CD4-positive, alpha-beta memory T cell (primary cell): ENCODE data around the gene ZSCAN22. TPM values are rescaled to one million over a fixed set of nuclear protein-coding genes. Genes with fewer than 3 reads are reported as not detected.
"Not testable (repeated sequence)": the region's sequence is repeated elsewhere in the genome, so short reads cannot be mapped to it uniquely, and the experiment has no call there.

Experiments
- CTCF ChIA-PET: fragments of 350-600 bp; sonication (Branson Sonifier 250); formaldehyde crosslinking; loops from one replicate; lab custom pipeline; 2021; ENCODE audit warnings: inconsistent platforms; ENCODE audit not compliant: partially characterized antibody; lab: Charles Lee
- POLR2A ChIA-PET: fragments of 350-600 bp; sonication (Branson Sonifier 250); formaldehyde crosslinking; loops from one replicate; lab custom pipeline; 2021; ENCODE audit not compliant: partially characterized antibody; lab: Charles Lee
- DNase-seq, 5 donors: peaks; one replicate each; pipeline versions ENCODE4 v3.0.0 to v3.0.0-alpha.2; 2020 to 2022; ENCODE audit warnings: mixed read lengths in 1 of 5
- H3K27ac ChIP-seq: one replicate; pipeline ENCODE4 v1.7.0; 2013; ENCODE audit warnings: low read depth, low read length
- H3K27me3 ChIP-seq: 2 replicates; pipeline ENCODE4 v1.7.0; 2013; ENCODE audit warnings: mild to moderate bottlenecking, low read length, moderate library complexity; ENCODE audit not compliant: insufficient read depth
- H3K36me3 ChIP-seq: 2 replicates; pipeline ENCODE4 v1.7.0; 2013; ENCODE audit warnings: mild to moderate bottlenecking, low read length, moderate library complexity; ENCODE audit not compliant: insufficient read depth
- H3K4me1 ChIP-seq: 2 replicates; pipeline ENCODE4 v1.7.0; 2013; ENCODE audit warnings: mild to moderate bottlenecking, low read length, moderate library complexity; ENCODE audit not compliant: insufficient read depth
- H3K4me3 ChIP-seq, 2 donors: one replicate each; pipeline ENCODE4 v1.7.0; 2013; ENCODE audit warnings: low read length in 2 of 2, mild to moderate bottlenecking in 1 of 2
- H3K9me3 ChIP-seq, 2 donors: one replicate each; pipeline ENCODE4 v1.7.0; 2013; ENCODE audit warnings: low read length in 2 of 2, control low read depth in 1 of 2; ENCODE audit not compliant: control insufficient read depth in 1 of 2
- H3K27ac Mint-ChIP-seq, 7 donors: one replicate each; pipeline ENCODE4 v1.8.0; 2020 to 2021; ENCODE audit warnings: mixed read lengths in 7 of 7, mild to moderate bottlenecking in 6 of 7, inconsistent platforms in 3 of 7, moderate library complexity in 3 of 7
- H3K27me3 Mint-ChIP-seq, 2 donors: one replicate each; pipeline ENCODE4 v1.8.0; 2020 to 2021; ENCODE audit warnings: mixed read lengths in 2 of 2
- H3K36me3 Mint-ChIP-seq, 2 donors: one replicate each; pipeline ENCODE4 v1.8.0; 2020 to 2021; ENCODE audit warnings: mixed read lengths in 2 of 2, inconsistent platforms in 1 of 2, mild to moderate bottlenecking in 1 of 2
- H3K4me1 Mint-ChIP-seq, 4 donors: one replicate each; pipeline ENCODE4 v1.8.0; 2020 to 2021; ENCODE audit warnings: mixed read lengths in 4 of 4, mild to moderate bottlenecking in 1 of 4
- H3K4me3 Mint-ChIP-seq, 8 donors: one replicate each; pipeline ENCODE4 v1.8.0; 2020 to 2021; ENCODE audit warnings: mixed read lengths in 8 of 8, mild to moderate bottlenecking in 7 of 8, moderate library complexity in 6 of 8, inconsistent platforms in 3 of 8
- H3K9me3 Mint-ChIP-seq, 8 donors: one replicate each; pipeline ENCODE4 v1.8.0; 2020 to 2021; ENCODE audit warnings: mixed read lengths in 8 of 8, mild to moderate bottlenecking in 5 of 8, inconsistent platforms in 3 of 8, moderate library complexity in 1 of 8
- intact Hi-C: fragments of 100-400 bp; cut with micrococcal nuclease; formaldehyde crosslinking; loops from one replicate; pipeline ENCODE4 v1.15.1; 2023
- polyA plus RNA-seq, 2 donors: library from polyadenylated mRNA; unstranded; fragments of 300-500 nt; fragmentation: Illumina TruSeq; gene quantifications; one replicate each; pipeline ENCODE4 v1.2.3, GENCODE V29; 2021
- total RNA-seq, 2 experiments: library from RNA; stranded (reverse); gene quantifications; one replicate each; pipeline ENCODE4 v1.2.3, GENCODE V29; 2021

Gene ZSCAN22
- total and polyA plus RNA-seq, 4 experiments from 2014 or later: 0.36 to 5.3 (median 4.2) TPM

DNA sequence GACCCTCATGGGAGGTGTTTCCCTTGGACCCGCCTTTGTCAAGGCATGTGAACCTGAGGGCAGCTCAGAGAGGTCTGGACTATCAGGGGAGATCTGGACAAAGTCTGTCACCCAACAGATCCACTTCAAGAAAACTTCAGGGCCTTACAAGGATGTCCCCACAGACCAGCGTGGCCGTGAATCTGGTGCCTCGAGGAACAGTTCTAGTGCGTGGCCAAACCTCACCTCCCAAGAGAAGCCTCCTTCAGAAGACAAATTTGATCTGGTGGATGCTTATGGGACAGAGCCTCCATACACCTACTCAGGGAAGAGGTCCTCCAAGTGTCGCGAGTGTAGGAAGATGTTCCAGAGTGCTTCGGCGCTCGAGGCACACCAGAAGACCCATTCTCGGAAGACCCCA is 11.5 kb downstream of the ZSCAN22 start:
- no peak overlapping the region for H3K4me3 Mint-ChIP-seq
- Histone ChIP-seq H3K36me3 (peaks cover 12% of the 10 kb centered on the region), H3K27ac (no peak overlapping the region), H3K27me3 (no peaks in the 10 kb centered on the region), H3K4me1 (no peaks in the 10 kb centered on the region), H3K9me3 (no peaks in the 10 kb centered on the region), H3K4me3 (no peak overlapping the region)
- H3K27ac Mint-ChIP-seq: no peak overlapping the region
- H3K27me3 Mint-ChIP-seq: no peaks in the 10 kb centered on the region
- POLR2A ChIA-PET: no interaction called here
- CTCF ChIA-PET: no interaction called here
- DNase-seq: no peak
- H3K9me3 Mint-ChIP-seq: peaks cover 0 to 2% (median 0%) of the 10 kb centered on the region in 8 donors
- intact Hi-C loops: no loop called here
- H3K36me3 Mint-ChIP-seq: peaks cover 30 to 42% of the 10 kb centered on the region in 2 donors
- peaks cover 0 to 7% (median 2%) of the 10 kb centered on the region in 4 donors for H3K4me1 Mint-ChIP-seq

DNA sequence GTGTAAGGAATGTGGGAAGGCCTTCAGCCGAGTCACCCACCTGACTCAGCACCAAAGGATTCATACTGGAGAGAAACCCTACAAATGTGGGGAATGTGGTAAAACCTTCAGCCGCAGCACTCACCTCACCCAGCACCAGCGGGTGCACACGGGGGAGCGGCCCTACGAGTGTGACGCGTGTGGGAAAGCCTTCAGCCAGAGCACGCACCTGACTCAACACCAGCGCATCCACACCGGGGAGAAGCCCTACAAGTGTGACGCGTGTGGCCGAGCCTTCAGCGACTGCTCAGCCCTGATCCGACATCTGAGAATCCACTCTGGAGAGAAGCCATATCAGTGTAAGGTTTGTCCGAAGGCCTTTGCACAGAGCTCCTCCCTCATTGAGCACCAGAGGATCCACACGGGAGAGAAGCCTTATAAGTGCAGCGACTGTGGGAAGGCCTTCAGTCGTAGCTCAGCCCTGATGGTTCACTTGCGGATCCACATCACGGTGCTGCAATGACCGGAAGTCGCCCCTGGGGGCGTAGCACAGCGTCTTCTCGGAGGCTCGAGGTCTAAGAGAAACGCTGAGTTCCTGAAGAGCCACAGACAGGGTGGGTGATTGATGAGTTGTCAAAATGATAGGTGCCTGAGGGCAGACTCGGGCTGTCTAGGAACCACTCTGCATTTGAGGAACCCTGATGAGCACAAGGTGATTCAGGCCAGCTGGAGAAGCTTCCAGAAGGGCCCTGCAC is 12.2 kb downstream of the ZSCAN22 start:
- Mint-ChIP-seq H3K27ac (no peak overlapping the region), H3K4me1 (peaks cover 0 to 7% (median 2%) of the 10 kb centered on the region in 4 donors), H3K9me3 (peaks cover 0 to 2% (median 0%) of the 10 kb centered on the region in 8 donors), H3K4me3 (no peak overlapping the region), H3K27me3 (no peaks in the 10 kb centered on the region), H3K36me3 (peaks cover 30 to 42% of the 10 kb centered on the region in 2 donors)
- no peak overlapping the region for H3K4me3 ChIP-seq
- CTCF ChIA-PET: no interaction called here
- H3K27ac ChIP-seq: no peak overlapping the region
- POLR2A ChIA-PET: no interaction called here
- intact Hi-C loops: no loop called here
- H3K4me1 ChIP-seq: no peaks in the 10 kb centered on the region
- H3K36me3 ChIP-seq: peaks cover 12% of the 10 kb centered on the region
- DNase-seq: no peak
- H3K9me3 ChIP-seq: no peaks in the 10 kb centered on the region
- H3K27me3 ChIP-seq: no peaks in the 10 kb centered on the region

DNA sequence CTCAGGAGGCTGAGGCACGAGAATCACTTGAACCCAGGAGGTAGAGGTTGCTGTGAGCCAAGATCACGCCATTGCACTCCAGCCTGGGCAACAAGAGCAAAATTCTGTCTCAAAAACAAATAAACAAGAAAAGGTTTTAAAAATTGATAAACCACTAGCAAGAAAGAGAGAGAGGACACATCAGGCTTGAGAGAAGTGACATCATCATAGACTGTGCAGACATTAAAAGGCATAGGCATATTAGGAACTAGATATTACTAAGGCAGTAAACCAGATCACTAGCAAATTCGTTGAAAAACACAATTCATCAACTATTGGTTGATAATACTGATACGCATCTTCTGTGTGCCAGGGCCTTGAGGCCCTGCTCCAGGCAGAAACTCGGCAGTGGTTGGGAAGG is 18.8 kb downstream of the ZSCAN22 start:
- CTCF ChIA-PET: interaction anchor here (1.6 kb wide), 1 partner anchor 36 kb away, joined by 5 read pairs; no protein-coding TSS in a partner anchor

DNA sequence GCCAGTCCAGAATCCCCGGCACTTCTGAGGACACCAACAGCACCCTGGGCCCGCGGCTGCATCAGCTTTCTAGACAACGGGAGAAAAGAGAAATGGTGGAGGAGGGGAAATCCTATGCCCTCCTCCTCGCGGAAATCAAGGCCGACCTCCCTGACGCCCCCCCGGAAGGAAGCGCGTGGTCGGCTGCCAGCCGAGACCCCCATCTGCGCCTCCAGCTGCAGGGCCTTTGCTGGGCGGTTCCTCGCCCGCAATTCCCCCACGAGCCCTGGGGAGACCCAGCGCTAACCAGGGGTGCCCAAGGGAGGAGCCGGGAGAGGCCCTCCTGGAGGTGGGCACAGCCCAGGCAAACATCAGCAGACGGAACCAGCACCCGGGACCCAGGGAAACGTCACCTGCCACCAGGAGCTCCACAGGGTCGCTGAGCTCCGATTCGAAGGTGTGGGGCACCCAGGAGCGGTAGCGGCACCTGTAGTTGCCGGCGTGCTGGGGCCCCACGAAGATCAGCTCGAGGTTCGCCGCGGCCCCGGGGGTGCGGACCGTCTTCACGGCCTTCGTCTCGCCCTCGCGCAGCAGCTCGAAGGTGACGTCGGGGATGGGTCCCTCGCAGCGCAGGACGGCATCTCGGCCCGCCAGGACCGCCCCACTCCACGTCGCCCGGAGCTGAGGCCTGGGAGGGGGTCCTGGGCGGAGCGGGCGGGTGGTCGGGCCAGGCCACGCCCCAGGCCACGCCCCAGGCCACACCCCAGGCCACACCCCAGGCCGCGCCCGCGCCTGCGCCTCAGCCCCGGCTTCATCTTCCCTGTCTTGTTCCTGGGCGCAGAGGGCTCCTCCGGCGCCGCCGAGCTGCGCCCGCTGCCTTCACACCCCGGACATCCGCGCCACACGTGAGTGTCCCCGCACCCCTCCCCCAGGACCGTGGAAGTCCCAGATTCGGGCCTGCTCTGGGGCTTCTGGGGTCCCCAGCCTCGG is 20.5 kb downstream of the ZSCAN22 start:
- H3K9me3 Mint-ChIP-seq: peaks cover 0 to 2% (median 0%) of the 10 kb centered on the region in 8 donors
- CTCF ChIA-PET: interaction anchor here (1.3 to 1.6 kb wide), 3 partner anchors 11 to 38 kb away, joined by 3 to 5 read pairs (median 5); partner anchors contain the start of gene ZNF497
- no peaks in the 10 kb centered on the region for H3K27me3 ChIP-seq
- peak overlapping the region; percentile 70 for H3K27ac ChIP-seq
- H3K27me3 Mint-ChIP-seq: peaks cover 0 to 2% of the 10 kb centered on the region in 2 donors
- H3K4me3 ChIP-seq: peak overlapping the region; percentile 55 to 61
- peaks cover 21% of the 10 kb centered on the region for H3K4me1 ChIP-seq
- H3K4me1 Mint-ChIP-seq: peaks cover 12 to 35% (median 22%) of the 10 kb centered on the region in 4 donors
- POLR2A ChIA-PET: interaction anchor here (0.8 to 6.8 kb wide), 23 partner anchors 9 to 528 kb away, joined by 3 to 77 read pairs (median 5); partner anchors contain the start of genes ERVK3-1, RPS5, TRIM28 and ZBTB45
- DNase-seq: peak; percentile 67 to 75 (median 70)
- H3K36me3 ChIP-seq: no peaks in the 10 kb centered on the region
- intact Hi-C loops: loop anchor here (1.0 kb wide), 2 partner anchors 15 to 34 kb away; partner anchors contain the start of genes ZNF497 and ZNF837
- peaks cover 0 to 11% of the 10 kb centered on the region in 2 donors for H3K36me3 Mint-ChIP-seq
- peak overlapping the region; percentile 83 to 93 (median 92) for H3K27ac Mint-ChIP-seq
- peak overlapping the region; percentile 89 to 94 (median 90) for H3K4me3 Mint-ChIP-seq
- no peaks in the 10 kb centered on the region for H3K9me3 ChIP-seq

More for the DNA sequence above, 18.8 kb downstream of the ZSCAN22 start:
- POLR2A ChIA-PET: interaction anchor here (1.3 to 6.8 kb wide), 2 partner anchors 18 to 55 kb away, joined by 3 to 77 read pairs; partner anchors contain the start of gene ZNF497
- Histone ChIP-seq H3K27me3 (no peaks in the 10 kb centered on the region), H3K36me3 (no peaks in the 10 kb centered on the region), H3K9me3 (no peaks in the 10 kb centered on the region), H3K4me1 (peaks cover 21% of the 10 kb centered on the region), H3K4me3 (no peak overlapping the region), H3K27ac (no peak overlapping the region)
- Mint-ChIP-seq H3K36me3 (peaks cover 3 to 17% of the 10 kb centered on the region in 2 donors), H3K9me3 (peaks cover 0 to 2% (median 0%) of the 10 kb centered on the region in 8 donors), H3K4me3 (peak overlapping the region; percentile 69 to 85 (median 78)), H3K27me3 (peaks cover 0 to 2% of the 10 kb centered on the region in 2 donors), H3K4me1 (peaks cover 12 to 35% (median 23%) of the 10 kb centered on the region in 4 donors), H3K27ac (peak overlapping the region; percentile 37 to 88 (median 77))
- DNase-seq: no peak
- intact Hi-C loops: no loop called here

DNA sequence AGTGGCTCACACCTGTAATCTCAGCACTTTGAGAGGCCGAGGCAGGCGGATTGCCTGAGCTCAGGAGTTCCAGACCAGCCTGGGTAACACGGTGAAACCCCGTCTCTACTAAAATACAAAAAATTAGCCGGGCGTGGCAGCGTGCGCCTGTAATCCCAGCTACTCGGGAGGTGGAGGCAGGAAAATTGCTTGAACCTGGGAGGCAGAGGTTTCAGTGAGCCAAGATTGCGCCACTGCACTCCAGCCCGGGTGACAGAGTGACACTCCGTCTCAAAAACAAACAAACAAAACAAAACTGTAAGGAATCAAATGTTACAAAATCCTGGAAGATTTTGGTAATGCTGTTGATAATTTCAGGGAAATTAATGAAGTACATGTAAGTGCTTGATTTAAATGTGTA is 21.3 kb downstream of the ZSCAN22 start:
- Mint-ChIP-seq H3K4me1 (peaks cover 12 to 35% (median 24%) of the 10 kb centered on the region in 4 donors), H3K4me3 (peak overlapping the region; percentile 89 to 94 (median 90)), H3K27ac (peak overlapping the region; percentile 83 to 93 (median 92))
- ChIA-PET POLR2A (interaction anchor here (0.6 to 6.8 kb wide), 19 partner anchors 9 to 265 kb away, joined by 3 to 77 read pairs (median 5); partner anchors contain the start of genes ERVK3-1, RPS5, TRIM28 and ZBTB45), CTCF (interaction anchor here (1.0 to 1.3 kb wide), 2 partner anchors 10 to 172 kb away, joined by 3 read pairs; no protein-coding TSS in a partner anchor)
- Histone ChIP-seq H3K27ac (peak overlapping the region; percentile 70), H3K4me1 (peaks cover 21% of the 10 kb centered on the region), H3K4me3 (peak overlapping the region; percentile 55 to 61)
- H3K27me3 Mint-ChIP-seq, H3K36me3 ChIP-seq, H3K9me3 ChIP-seq, DNase-seq, H3K27me3 ChIP-seq, intact Hi-C loops, H3K36me3 Mint-ChIP-seq, H3K9me3 Mint-ChIP-seq: not testable (repeated sequence)

DNA sequence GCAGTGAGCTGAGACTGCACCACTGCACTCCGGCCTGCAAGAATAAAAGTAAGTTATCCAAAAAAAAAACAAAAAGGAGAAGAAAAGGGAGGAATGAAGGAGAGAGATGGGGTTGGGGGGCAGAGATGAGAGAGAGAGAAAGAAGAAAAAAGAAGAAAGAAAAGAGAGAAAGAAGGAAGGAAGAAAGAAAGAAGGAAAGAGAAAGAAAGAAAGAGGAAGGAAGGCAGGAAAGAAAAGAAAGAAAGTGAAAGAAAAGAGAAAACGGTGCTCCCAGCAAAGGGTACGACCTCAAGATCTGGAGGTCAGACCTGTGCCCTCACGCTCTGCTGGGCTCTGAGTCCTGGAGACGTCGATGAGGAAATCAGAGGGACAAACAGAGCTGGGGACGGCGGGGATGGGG is 22.8 kb downstream of the ZSCAN22 start:
- peaks cover 0 to 7% of the 10 kb centered on the region in 2 donors for H3K36me3 Mint-ChIP-seq
- Histone ChIP-seq H3K27ac (no peak overlapping the region), H3K4me1 (peaks cover 21% of the 10 kb centered on the region), H3K27me3 (no peaks in the 10 kb centered on the region), H3K4me3 (no peak overlapping the region), H3K9me3 (no peaks in the 10 kb centered on the region), H3K36me3 (no peaks in the 10 kb centered on the region)
- CTCF ChIA-PET: no interaction called here
- peaks cover 12 to 35% (median 24%) of the 10 kb centered on the region in 4 donors for H3K4me1 Mint-ChIP-seq
- intact Hi-C loops: no loop called here
- POLR2A ChIA-PET: interaction anchor here (6.8 kb wide), 1 partner anchor 14 kb away, joined by 77 read pairs; the partner anchor contains the start of gene ZNF497
- H3K9me3 Mint-ChIP-seq: no peaks in the 10 kb centered on the region
- DNase-seq: no peak
- H3K27ac Mint-ChIP-seq: no peak overlapping the region
- peaks cover 0 to 2% of the 10 kb centered on the region in 2 donors for H3K27me3 Mint-ChIP-seq
- peak overlapping the region in 3 of 8 donors; percentile 29 to 57 (median 39) for H3K4me3 Mint-ChIP-seq
